SJSA1 (cell line): ENCODE results near the gene ETNK2. TPM values are rescaled to one million over a fixed set of nuclear protein-coding genes. Genes with fewer than 3 reads are reported as not detected.

Experiments used
- DNase-seq, 2 experiments: peaks; one replicate each; pipeline ENCODE4 v3.0.0-alpha.2; 2015 to 2020; ENCODE audit warnings: low spot score in 2 of 2, low read depth in 1 of 2
- H3K27ac ChIP-seq: fragments of 250-450 bp; sonication (Bioruptor Pico); 2 replicates; pipeline ENCODE4 v1.5.1; 2020; ENCODE audit warnings: mild to moderate bottlenecking, moderate library complexity
- H3K27me3 ChIP-seq: fragments of 250-450 bp; sonication (Bioruptor Pico); replicated peaks from 2 replicates; pipeline ENCODE4 v1.5.1; 2020; ENCODE audit warnings: mild to moderate bottlenecking, moderate library complexity
- H3K36me3 ChIP-seq: fragments of 250-450 bp; sonication (Bioruptor Pico); 2 replicates; pipeline ENCODE4 v1.5.1; 2020; ENCODE audit warnings: mild to moderate bottlenecking
- H3K4me1 ChIP-seq: fragments of 250-450 bp; sonication (Bioruptor Pico); replicated peaks from 2 replicates; pipeline ENCODE4 v1.6.1; 2021; ENCODE audit warnings: mild to moderate bottlenecking
- H3K4me3 ChIP-seq: fragments of 250-450 bp; sonication (Bioruptor Pico); 2 replicates; pipeline ENCODE4 v1.5.1; 2020; ENCODE audit warnings: mild to moderate bottlenecking
- H3K9me3 ChIP-seq: fragments of 250-450 bp; sonication (Bioruptor Pico); replicated peaks from 2 replicates; pipeline ENCODE4 v1.5.1; 2020; ENCODE audit warnings: mild to moderate bottlenecking
- total RNA-seq: library from RNA; depleted of rRNA; stranded (reverse); fragments of >200 nt; shearing (Covaris generic); gene quantifications from 2 replicates; pipeline ENCODE4 v1.2.3, GENCODE V29; 2014; rRNA removed

The ETNK2 gene
- total RNA-seq, 1 experiment from 2014 or later: 22.3 TPM

DNA sequence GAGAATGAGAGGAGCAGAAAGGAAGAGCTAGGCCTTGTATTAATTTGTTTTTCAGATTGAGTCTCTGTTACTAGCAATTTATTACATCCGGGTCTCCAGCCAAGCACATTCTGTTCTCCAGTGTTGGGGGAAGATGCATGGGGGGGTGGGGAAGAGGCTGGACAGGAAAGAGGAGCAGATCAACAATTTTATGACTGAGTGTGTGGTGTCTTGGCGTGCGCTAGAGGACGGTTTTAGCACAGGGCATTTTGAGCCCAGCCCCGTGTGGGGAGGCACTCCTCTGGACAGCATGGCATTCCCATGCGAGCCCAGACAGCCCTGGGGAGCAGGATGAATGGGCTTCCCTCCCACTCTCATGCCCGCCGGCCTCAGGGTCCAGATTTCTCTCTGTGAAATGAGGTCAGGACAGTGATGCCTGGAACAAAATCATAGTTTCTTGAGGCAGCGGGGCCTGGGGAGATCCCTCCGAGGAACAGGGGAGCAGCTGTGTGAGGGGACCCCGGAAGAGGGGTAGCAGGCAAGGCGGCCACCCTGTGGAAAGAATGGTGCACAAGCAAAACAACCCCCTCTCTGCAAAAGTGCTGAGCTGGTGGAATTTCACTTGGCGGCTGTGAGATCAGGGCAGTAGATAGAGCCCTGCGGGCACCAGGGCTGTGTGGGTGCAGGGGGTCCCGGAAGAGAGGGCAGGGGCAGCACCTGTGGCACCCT lies 62.6 kb downstream of the ETNK2 start:
- Histone ChIP-seq H3K27ac (no peak overlapping the region), H3K27me3 (no peaks in the 10 kb centered on the region), H3K9me3 (no peaks in the 10 kb centered on the region), H3K4me3 (no peak overlapping the region), H3K4me1 (peaks cover 12% of the 10 kb centered on the region), H3K36me3 (no peaks in the 10 kb centered on the region)
- no peak for DNase-seq

- Histone ChIP-seq H3K36me3 (no peaks in the 10 kb centered on the region), H3K4me1 (peaks cover 8% of the 10 kb centered on the region)
Measured at GRCh38 chr1:204088596-204088995, 63.2 kb downstream of the ETNK2 start.

GRCh38 chr1:204087893-204088528 lies 63.8 kb downstream of the ETNK2 start:
- Histone ChIP-seq H3K27ac (no peak overlapping the region), H3K4me1 (peaks cover 2% of the 10 kb centered on the region), H3K9me3 (no peaks in the 10 kb centered on the region), H3K4me3 (no peak overlapping the region), H3K36me3 (no peaks in the 10 kb centered on the region), H3K27me3 (no peaks in the 10 kb centered on the region)
- no peak for DNase-seq

More at GRCh38 chr1:204088596-204088995, 63.2 kb downstream of the ETNK2 start:
- H3K4me3 ChIP-seq: no peak overlapping the region
- H3K27ac ChIP-seq: no peak overlapping the region
- DNase-seq: no peak
- H3K27me3 ChIP-seq: no peaks in the 10 kb centered on the region
- no peaks in the 10 kb centered on the region for H3K9me3 ChIP-seq

GRCh38 chr1:204087181-204087892 lies 64.5 kb downstream of the ETNK2 start:
- Histone ChIP-seq H3K4me3 (no peak overlapping the region), H3K4me1 (no peaks in the 10 kb centered on the region), H3K36me3 (no peaks in the 10 kb centered on the region), H3K9me3 (no peaks in the 10 kb centered on the region), H3K27ac (no peak overlapping the region), H3K27me3 (no peaks in the 10 kb centered on the region)
- no peak for DNase-seq

DNA sequence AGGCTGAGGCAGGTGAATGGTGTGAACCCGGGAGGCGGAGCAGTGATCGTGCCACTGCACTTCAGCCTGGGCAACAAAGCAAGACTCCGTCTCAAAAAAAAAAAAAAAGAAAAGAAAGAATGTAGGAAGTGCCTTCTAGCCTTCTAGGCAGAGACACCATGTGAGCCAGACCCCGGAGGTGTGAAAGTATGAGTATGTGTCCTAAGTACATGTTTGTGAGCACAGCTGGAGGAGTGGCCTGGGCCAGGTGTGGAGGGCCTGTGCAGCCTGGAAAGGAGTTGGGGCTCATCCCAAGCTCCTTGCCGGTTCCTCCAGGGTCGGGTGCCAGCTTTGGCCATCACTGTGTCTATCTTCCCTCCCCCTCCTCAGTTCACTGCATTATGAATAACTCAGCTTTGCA lies 66.0 kb downstream of the ETNK2 start:
- no peaks in the 10 kb centered on the region for H3K27me3 ChIP-seq
- no peak overlapping the region for H3K4me3 ChIP-seq
- H3K9me3 ChIP-seq: no peaks in the 10 kb centered on the region
- no peak for DNase-seq
- H3K4me1 ChIP-seq: peaks cover 5% of the 10 kb centered on the region
- H3K36me3 ChIP-seq: no peaks in the 10 kb centered on the region
- no peak overlapping the region for H3K27ac ChIP-seq

GRCh38 chr1:204084247-204084772 lies 67.5 kb downstream of the ETNK2 start:
- H3K4me3 ChIP-seq: no peak overlapping the region
- H3K36me3 ChIP-seq: no peaks in the 10 kb centered on the region
- H3K27ac ChIP-seq: no peak overlapping the region
- no peaks in the 10 kb centered on the region for H3K9me3 ChIP-seq
- peaks cover 21% of the 10 kb centered on the region for H3K4me1 ChIP-seq
- no peak for DNase-seq
- H3K27me3 ChIP-seq: no peaks in the 10 kb centered on the region

- Histone ChIP-seq H3K4me3 (no peak overlapping the region), H3K27me3 (no peaks in the 10 kb centered on the region), H3K4me1 (peaks cover 29% of the 10 kb centered on the region), H3K36me3 (no peaks in the 10 kb centered on the region), H3K9me3 (no peaks in the 10 kb centered on the region), H3K27ac (no peak overlapping the region)
- no peak for DNase-seq
Measured at GRCh38 chr1:204083491-204083890, 68.4 kb downstream of the ETNK2 start.

- H3K4me3 ChIP-seq: no peak overlapping the region
- H3K27me3 ChIP-seq: no peaks in the 10 kb centered on the region
- no peak for DNase-seq
- no peak overlapping the region for H3K27ac ChIP-seq
- no peaks in the 10 kb centered on the region for H3K36me3 ChIP-seq
- H3K4me1 ChIP-seq: peaks cover 45% of the 10 kb centered on the region
- no peaks in the 10 kb centered on the region for H3K9me3 ChIP-seq
Measured at GRCh38 chr1:204081791-204082513, 69.9 kb downstream of the ETNK2 start.

- Histone ChIP-seq H3K27me3 (no peaks in the 10 kb centered on the region), H3K4me3 (no peak overlapping the region), H3K4me1 (peaks cover 51% of the 10 kb centered on the region), H3K36me3 (no peaks in the 10 kb centered on the region), H3K9me3 (no peaks in the 10 kb centered on the region), H3K27ac (no peak overlapping the region)
- DNase-seq: no peak
Measured at GRCh38 chr1:204081164-204081790, 70.6 kb downstream of the ETNK2 start.

Other genes with a start within 250 kb of the ETNK2 start
- gene SOX13, start 78.9 kb downstream of the ETNK2 start, total RNA-seq: 9.0 and 15.5 TPM in 2 replicates
- gene REN, start 14.3 kb upstream of the ETNK2 start, total RNA-seq: not detected in 2 replicates
- gene KISS1, start 44.4 kb upstream of the ETNK2 start, total RNA-seq: 190 and 222 TPM in 2 replicates
- gene GOLT1A, start 61.9 kb upstream of the ETNK2 start, total RNA-seq: not detected in 2 replicates
- 0.16 and 0.76 TPM in 2 replicates for gene PLEKHA6, start 207.9 kb upstream of the ETNK2 start, total RNA-seq